IMR-90 (cell line): ENCODE results near the gene TBC1D22A.

Experiments
- CEBPB ChIP-seq: IDR thresholded peaks from 2 replicates; pipeline ENCODE4 v1.6.1; 2012; ENCODE audit warnings: low read depth, low read length, improper control_type of control experiment
- POLR2A ChIP-seq: IDR thresholded peaks from 2 replicates; pipeline ENCODE4 v1.6.1; 2012; ENCODE audit warnings: mild to moderate bottlenecking, low read depth, low read length
- RAD21 ChIP-seq: IDR thresholded peaks from 2 replicates; pipeline ENCODE4 v1.6.1; 2012; ENCODE audit warnings: low read length, improper control_type of control experiment
- RFX5 ChIP-seq: IDR thresholded peaks from 2 replicates; pipeline ENCODE4 v1.8.0; 2012; ENCODE audit warnings: low read depth, mild to moderate bottlenecking, low read length, moderate library complexity
- TF ChIP-seq, protein P1 (sequence below): conservative IDR thresholded peaks from 2 replicates; pipeline ENCODE4 v1.5.1; 2012; ENCODE audit warnings: mild to moderate bottlenecking, low read depth, low read length, improper control_type of control experiment
- TF ChIP-seq, protein P2 (sequence below): fragments of 150-350 bp; IDR thresholded peaks from 2 replicates; pipeline ENCODE4 v1.6.1; 2016; ENCODE audit warnings: low read depth, mild to moderate bottlenecking, low read length, moderate library complexity, borderline replicate concordance
- TF ChIP-seq, protein P3 (sequence below): fragments of 150-350 bp; IDR thresholded peaks from 2 replicates; pipeline ENCODE4 v1.6.1; 2017; ENCODE audit warnings: mild to moderate bottlenecking, antibody characterized with exemption, low read length, low read depth

DNA sequence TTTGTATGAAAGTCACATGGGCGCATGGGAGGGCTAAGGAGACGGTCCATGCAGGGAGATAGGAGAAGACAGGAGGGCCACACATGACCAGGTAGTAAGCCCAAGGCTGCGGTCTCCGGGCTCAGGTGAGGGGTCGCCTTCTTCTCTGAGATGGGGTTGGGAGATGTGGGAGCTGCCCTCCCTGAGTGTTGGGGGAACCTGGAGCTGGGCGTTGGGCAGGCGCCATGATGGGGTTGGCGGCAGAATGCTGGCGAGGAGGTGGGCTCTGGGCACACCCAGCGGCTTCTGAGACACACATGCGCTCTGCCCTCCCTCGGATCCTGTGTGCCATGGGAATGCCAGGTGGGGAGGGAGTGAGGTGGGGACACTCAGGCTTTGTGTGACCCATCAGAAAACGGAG is 254.8 kb downstream of the TBC1D22A start:
- TF ChIP-seq RAD21 (no peak), RFX5 (no peak), POLR2A (no peak), CEBPB (no peak)
- TF ChIP-seq, protein P1, sequence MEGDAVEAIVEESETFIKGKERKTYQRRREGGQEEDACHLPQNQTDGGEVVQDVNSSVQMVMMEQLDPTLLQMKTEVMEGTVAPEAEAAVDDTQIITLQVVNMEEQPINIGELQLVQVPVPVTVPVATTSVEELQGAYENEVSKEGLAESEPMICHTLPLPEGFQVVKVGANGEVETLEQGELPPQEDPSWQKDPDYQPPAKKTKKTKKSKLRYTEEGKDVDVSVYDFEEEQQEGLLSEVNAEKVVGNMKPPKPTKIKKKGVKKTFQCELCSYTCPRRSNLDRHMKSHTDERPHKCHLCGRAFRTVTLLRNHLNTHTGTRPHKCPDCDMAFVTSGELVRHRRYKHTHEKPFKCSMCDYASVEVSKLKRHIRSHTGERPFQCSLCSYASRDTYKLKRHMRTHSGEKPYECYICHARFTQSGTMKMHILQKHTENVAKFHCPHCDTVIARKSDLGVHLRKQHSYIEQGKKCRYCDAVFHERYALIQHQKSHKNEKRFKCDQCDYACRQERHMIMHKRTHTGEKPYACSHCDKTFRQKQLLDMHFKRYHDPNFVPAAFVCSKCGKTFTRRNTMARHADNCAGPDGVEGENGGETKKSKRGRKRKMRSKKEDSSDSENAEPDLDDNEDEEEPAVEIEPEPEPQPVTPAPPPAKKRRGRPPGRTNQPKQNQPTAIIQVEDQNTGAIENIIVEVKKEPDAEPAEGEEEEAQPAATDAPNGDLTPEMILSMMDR, result no peak
- TF ChIP-seq, protein P2, sequence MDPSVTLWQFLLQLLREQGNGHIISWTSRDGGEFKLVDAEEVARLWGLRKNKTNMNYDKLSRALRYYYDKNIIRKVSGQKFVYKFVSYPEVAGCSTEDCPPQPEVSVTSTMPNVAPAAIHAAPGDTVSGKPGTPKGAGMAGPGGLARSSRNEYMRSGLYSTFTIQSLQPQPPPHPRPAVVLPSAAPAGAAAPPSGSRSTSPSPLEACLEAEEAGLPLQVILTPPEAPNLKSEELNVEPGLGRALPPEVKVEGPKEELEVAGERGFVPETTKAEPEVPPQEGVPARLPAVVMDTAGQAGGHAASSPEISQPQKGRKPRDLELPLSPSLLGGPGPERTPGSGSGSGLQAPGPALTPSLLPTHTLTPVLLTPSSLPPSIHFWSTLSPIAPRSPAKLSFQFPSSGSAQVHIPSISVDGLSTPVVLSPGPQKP, result no peak
- TF ChIP-seq, protein P3, sequence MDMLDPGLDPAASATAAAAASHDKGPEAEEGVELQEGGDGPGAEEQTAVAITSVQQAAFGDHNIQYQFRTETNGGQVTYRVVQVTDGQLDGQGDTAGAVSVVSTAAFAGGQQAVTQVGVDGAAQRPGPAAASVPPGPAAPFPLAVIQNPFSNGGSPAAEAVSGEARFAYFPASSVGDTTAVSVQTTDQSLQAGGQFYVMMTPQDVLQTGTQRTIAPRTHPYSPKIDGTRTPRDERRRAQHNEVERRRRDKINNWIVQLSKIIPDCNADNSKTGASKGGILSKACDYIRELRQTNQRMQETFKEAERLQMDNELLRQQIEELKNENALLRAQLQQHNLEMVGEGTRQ, result no peak
